Activated naive CD8-positive, alpha-beta T cell treated with anti-CD3 and anti-CD28 coated beads, Interleukin-2, amount 10 ng/mL, durations not matched to agents 7 days and 5 days (primary cell): Measurements from ENCODE around the gene MRFAP1L1. TPM values are rescaled to one million over a fixed set of nuclear protein-coding genes. Genes with fewer than 3 reads are reported as not detected.
"Not testable (repeated sequence)": the region's sequence is repeated elsewhere in the genome, so short reads cannot be mapped to it uniquely, and the experiment has no call there.

Experiments used
- ATAC-seq: fragments of 150-1000 bp; cut with Tn5 transposase; one replicate; pipeline ENCODE4 v1.10.0; 2021; ENCODE audit warnings: low read depth, moderate library complexity
- POLR2A ChIA-PET: fragments of 350-600 bp; sonication (Branson Sonifier 250); formaldehyde crosslinking; loops from one replicate; lab custom pipeline; 2021; ENCODE audit warnings: antibody characterized with exemption; lab: Charles Lee
- DNase-seq: peaks from one replicate; pipeline ENCODE4 v3.0.0; 2021
- H3K27ac Mint-ChIP-seq: one replicate; pipeline ENCODE4 v1.8.0; 2022; ENCODE audit warnings: mild to moderate bottlenecking, mixed read lengths
- H3K27me3 Mint-ChIP-seq: one replicate; pipeline ENCODE4 v1.8.0; 2022; ENCODE audit warnings: mild to moderate bottlenecking, moderate library complexity, mixed read lengths
- H3K36me3 Mint-ChIP-seq: one replicate; pipeline ENCODE4 v1.8.0; 2021; ENCODE audit warnings: mild to moderate bottlenecking, mixed read lengths
- H3K4me1 Mint-ChIP-seq: one replicate; pipeline ENCODE4 v1.8.0; 2021; ENCODE audit warnings: mixed read lengths
- H3K4me3 Mint-ChIP-seq: one replicate; pipeline ENCODE4 v1.8.0; 2022; ENCODE audit warnings: mild to moderate bottlenecking, moderate library complexity, mixed read lengths
- H3K9me3 Mint-ChIP-seq: one replicate; pipeline ENCODE4 v1.8.0; 2021; ENCODE audit warnings: mixed read lengths
- total RNA-seq, 2 experiments: library from RNA; stranded (reverse); gene quantifications; one replicate each; pipeline ENCODE4 v1.2.3, GENCODE V29; 2021

The MRFAP1L1 gene
- total RNA-seq, 2 experiments from 2014 or later = 74.6 to 80.0 TPM

DNA sequence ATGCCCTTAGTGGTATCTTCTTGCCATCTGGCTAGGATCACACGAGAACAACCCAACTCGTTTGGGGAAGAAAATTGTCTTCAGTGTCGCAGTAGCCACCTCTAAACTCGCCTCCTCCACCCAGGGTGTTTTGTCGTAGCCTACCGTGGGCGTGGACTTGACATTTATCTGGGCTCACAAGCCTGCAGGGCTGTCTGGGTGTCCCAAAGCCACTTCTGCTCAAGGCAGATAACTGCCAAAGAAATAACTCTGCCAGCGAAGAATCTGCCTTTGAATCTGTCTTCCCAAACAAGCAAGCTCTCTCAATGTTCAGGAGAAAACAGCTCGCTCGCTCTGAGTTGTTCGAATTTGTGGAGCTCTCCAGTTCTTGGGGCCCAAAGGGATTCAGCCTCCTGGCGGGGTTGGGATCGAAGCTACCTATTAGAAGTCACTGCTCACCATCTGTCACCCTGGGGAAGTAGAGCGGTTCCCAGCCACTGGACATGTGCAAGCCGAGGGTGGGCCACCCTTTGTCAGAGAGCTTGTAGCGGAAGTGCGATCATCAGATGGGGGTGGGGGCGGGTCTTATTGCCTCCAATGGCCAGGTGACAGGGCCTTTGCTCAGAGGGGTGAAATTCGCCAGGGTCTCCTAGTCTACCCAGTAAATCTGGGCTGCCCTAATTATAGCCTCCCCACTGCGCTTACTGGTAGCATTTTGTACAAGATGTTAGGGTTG is 21.1 kb upstream of the MRFAP1L1 start:
- POLR2A ChIA-PET = interaction anchor here (0.6 kb wide), 1 partner anchor 57 kb away, joined by 3 read pairs; no protein-coding TSS in a partner anchor
- H3K36me3 Mint-ChIP-seq = no peaks in the 10 kb centered on the region

GRCh38 chr4:6728320-6729029 is 18.8 kb upstream of the MRFAP1L1 start:
- Mint-ChIP-seq H3K9me3 (no peaks in the 10 kb centered on the region), H3K4me3 (no peak overlapping the region), H3K27me3 (no peaks in the 10 kb centered on the region), H3K36me3 (no peaks in the 10 kb centered on the region), H3K27ac (no peak overlapping the region), H3K4me1 (peaks cover 5% of the 10 kb centered on the region)
- POLR2A ChIA-PET = no interaction called here
- DNase-seq (no peak), ATAC-seq (no peak)

More for the DNA sequence above, 21.1 kb upstream of the MRFAP1L1 start:
- DNase-seq (no peak), ATAC-seq (no peak)
- Mint-ChIP-seq H3K9me3 (no peaks in the 10 kb centered on the region), H3K27ac (no peak overlapping the region), H3K27me3 (no peaks in the 10 kb centered on the region), H3K4me1 (peaks cover 5% of the 10 kb centered on the region), H3K4me3 (no peak overlapping the region)

GRCh38 chr4:6727943-6728250 is 18.2 kb upstream of the MRFAP1L1 start:
- DNase-seq (no peak), ATAC-seq (no peak)
- Mint-ChIP-seq H3K27ac (peak overlapping the region; percentile 51), H3K27me3 (no peaks in the 10 kb centered on the region), H3K9me3 (no peaks in the 10 kb centered on the region), H3K4me3 (no peak overlapping the region), H3K4me1 (peaks cover 5% of the 10 kb centered on the region), H3K36me3 (no peaks in the 10 kb centered on the region)
- POLR2A ChIA-PET = no interaction called here

DNA sequence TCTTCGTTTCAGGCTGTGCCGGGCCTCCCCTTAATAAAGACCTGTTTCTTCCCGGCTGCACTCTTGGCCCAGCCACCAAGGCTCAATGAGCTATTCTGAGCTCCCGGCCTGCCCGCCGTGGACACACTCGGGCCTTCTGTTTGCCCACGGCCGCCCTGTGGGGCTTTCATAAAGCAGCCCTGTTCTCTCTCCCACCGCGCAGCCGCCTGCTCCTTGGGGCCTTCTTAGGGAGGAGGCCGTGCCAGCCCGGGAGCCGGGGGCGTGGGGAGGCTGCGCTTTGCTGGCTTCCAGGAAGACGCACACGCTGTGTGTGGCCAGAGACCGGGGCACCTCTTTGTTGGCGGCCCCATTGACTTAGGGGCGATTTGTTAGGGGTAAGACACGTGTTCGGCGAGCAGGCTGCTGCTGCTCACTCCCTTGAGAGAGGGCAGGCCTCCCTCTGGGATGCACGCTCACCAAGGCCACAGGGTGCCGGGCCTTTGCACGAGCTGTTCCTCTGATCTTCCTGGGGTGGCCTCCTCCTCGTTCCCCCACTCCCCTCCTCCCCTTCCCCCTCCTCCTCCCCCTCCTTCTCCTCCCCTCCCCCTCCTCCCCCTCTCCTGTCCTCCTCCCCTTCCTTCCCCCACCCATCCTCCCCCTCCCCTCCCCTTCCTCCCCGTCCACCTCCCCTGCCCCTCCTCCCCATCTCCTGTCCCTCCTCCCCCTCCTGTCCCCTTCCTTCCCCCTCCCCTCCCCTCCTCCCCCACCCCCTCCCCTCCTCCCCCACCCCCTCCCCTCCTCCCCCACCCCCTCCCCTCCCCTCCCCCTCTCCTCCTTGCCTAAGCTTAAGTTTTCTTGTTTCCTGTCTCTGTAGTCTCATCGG is 17.6 kb upstream of the MRFAP1L1 start:
- Mint-ChIP-seq H3K36me3 (no peaks in the 10 kb centered on the region), H3K4me3 (no peak overlapping the region), H3K9me3 (no peaks in the 10 kb centered on the region), H3K4me1 (peaks cover 5% of the 10 kb centered on the region), H3K27ac (peak overlapping the region; percentile 51), H3K27me3 (no peaks in the 10 kb centered on the region)
- no peak for ATAC-seq
- no peak for DNase-seq
- POLR2A ChIA-PET = no interaction called here

DNA sequence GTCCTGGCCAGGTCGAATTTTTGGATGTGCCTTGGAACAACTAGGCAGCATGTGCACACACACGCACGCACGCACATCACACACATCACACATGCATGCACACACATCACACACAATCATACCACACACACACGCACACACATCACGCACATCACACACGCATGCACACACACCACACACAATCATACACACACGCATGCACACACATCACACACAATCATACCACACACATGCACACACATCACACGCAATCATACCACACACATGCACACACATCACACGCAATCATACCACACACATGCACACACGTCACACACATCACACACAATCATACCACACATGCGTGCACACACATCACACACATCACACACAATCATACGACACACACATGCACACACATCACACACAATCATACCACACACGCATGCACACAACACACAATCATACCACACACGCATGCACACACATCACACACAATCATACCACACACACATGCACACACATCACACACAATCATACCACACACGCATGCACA is 15.8 kb upstream of the MRFAP1L1 start:
- H3K4me3 Mint-ChIP-seq, H3K4me1 Mint-ChIP-seq, H3K27ac Mint-ChIP-seq, H3K36me3 Mint-ChIP-seq, ATAC-seq, POLR2A ChIA-PET, H3K27me3 Mint-ChIP-seq, H3K9me3 Mint-ChIP-seq, DNase-seq: not testable (repeated sequence)

DNA sequence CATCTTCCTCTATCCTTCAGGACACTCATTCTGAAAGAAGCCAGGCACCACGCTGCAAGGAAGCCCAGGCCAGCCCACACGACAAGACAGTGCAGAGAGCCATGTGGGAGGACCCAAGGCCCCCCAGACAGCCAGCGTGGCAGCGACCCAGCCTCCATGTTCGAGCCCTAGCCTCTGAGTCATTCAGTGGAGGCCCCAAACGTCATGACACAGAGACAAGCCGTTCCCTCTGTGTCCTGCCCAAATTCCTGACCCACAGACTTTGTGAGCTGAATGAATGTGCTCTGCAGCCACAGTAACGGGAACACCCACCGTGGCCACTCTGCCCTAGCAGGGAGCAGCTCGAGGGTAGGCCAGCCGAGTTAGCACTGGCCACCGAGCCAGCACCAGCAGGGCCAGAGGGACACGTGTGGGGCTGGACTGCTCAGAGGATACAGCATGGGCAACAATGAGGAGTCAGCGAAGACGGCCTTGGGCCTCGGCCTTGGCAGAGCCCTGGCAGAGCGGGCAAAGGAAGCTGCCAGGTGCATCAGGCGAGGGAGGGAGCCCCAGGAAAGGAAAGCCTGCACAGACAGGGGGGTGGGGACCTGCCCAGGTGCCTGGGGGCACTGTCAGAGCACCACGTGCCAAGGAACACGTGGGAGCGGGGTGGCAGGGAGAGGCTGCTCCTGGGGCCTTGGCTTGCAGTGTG is 14.9 kb upstream of the MRFAP1L1 start:
- DNase-seq (no peak), ATAC-seq (no peak)
- Mint-ChIP-seq H3K36me3 (no peaks in the 10 kb centered on the region), H3K4me1 (peaks cover 9% of the 10 kb centered on the region), H3K9me3 (no peaks in the 10 kb centered on the region), H3K27me3 (peaks cover 2% of the 10 kb centered on the region), H3K4me3 (no peak overlapping the region), H3K27ac (no peak overlapping the region)
- POLR2A ChIA-PET = no interaction called here

DNA sequence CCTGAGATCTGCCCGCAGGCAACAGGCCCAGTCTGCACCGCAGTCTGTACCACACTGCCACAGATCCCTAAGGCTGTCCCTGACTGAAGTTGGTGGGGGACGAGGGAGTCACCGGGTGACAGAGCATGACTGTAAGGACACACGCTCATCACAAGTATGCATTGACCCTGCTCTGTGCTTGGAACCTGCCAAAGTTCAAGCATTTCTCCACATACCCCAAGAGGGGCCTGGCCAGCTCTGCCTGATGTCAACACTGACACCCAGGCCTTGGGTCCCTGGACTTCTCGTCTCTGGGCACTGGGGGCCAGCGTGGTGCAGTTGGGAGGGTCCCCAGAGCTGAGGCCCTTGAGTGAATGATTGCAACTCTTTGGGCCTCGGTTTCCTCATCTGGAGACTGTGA is 14.2 kb upstream of the MRFAP1L1 start:
- H3K4me3 Mint-ChIP-seq = no peak overlapping the region
- DNase-seq = no peak
- H3K4me1 Mint-ChIP-seq = peaks cover 12% of the 10 kb centered on the region
- H3K9me3 Mint-ChIP-seq = no peaks in the 10 kb centered on the region
- no peak for ATAC-seq
- peaks cover 2% of the 10 kb centered on the region for H3K36me3 Mint-ChIP-seq
- peaks cover 2% of the 10 kb centered on the region for H3K27me3 Mint-ChIP-seq
- POLR2A ChIA-PET = no interaction called here
- H3K27ac Mint-ChIP-seq = no peak overlapping the region

DNA sequence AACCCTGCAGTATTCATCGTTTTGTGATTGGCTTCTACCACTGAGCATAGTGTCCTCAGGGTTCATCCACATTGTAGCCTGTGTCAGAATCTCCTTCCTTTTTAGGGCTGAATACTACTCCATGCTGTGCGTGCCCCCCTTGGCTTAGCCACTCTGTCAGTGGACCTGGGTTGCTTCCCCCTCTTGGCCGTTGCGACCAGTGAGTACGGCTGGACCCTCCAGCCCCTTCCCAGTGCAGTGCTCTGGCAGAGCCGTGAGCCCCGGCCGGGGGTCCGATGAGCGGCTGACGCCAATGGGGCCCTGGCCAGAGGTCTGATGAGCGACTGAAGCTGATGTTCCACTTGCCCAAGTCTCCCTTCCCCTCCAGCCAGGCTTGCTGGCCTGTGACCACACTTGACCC is 13.2 kb upstream of the MRFAP1L1 start:
- H3K36me3 Mint-ChIP-seq = peaks cover 3% of the 10 kb centered on the region
- peaks cover 2% of the 10 kb centered on the region for H3K27me3 Mint-ChIP-seq
- DNase-seq = no peak
- no peak for ATAC-seq
- H3K4me3 Mint-ChIP-seq = no peak overlapping the region
- H3K4me1 Mint-ChIP-seq = peaks cover 15% of the 10 kb centered on the region
- POLR2A ChIA-PET = no interaction called here
- no peaks in the 10 kb centered on the region for H3K9me3 Mint-ChIP-seq
- H3K27ac Mint-ChIP-seq = no peak overlapping the region

- no peak overlapping the region for H3K4me3 Mint-ChIP-seq
- H3K27me3 Mint-ChIP-seq = peaks cover 2% of the 10 kb centered on the region
- H3K9me3 Mint-ChIP-seq = no peaks in the 10 kb centered on the region
- ATAC-seq = no peak
- H3K36me3 Mint-ChIP-seq = peaks cover 3% of the 10 kb centered on the region
- DNase-seq = no peak
- peaks cover 19% of the 10 kb centered on the region for H3K4me1 Mint-ChIP-seq
- H3K27ac Mint-ChIP-seq = peak overlapping the region; percentile 58
- POLR2A ChIA-PET = interaction anchor here (2.2 kb wide), 1 partner anchor 46 kb away, joined by 10 read pairs; no protein-coding TSS in a partner anchor
Observed at GRCh38 chr4:6721121-6721520, 11.5 kb upstream of the MRFAP1L1 start.

DNA sequence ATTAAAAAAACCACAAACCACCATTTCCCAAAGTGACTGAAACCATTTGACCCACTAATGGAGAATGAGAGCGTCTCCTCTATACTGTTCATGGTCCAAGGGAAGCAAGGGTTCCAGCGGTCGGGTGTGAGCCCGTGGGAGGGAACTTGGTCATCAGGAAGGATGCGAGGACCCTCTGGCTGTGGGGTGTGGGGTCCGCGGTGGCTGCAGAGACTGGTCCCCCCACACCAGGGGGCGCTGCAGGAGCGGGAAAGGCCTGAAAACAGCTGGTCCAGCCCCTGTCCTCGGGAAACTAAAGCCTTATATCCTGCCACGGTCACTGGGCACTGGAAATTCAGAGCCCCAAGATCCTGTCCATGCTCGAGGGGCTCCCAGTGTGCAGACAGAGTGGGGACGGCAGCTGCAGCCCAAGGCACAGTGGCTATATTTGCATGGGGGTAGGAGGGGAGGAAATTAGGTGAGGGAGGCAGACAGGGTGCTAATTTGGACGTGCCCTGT is 10.6 kb upstream of the MRFAP1L1 start:
- peaks cover 2% of the 10 kb centered on the region for H3K27me3 Mint-ChIP-seq
- DNase-seq (peak; percentile 92), ATAC-seq (peak; percentile 19)
- no peaks in the 10 kb centered on the region for H3K9me3 Mint-ChIP-seq
- H3K4me1 Mint-ChIP-seq = peaks cover 21% of the 10 kb centered on the region
- H3K36me3 Mint-ChIP-seq = peaks cover 3% of the 10 kb centered on the region
- H3K27ac Mint-ChIP-seq = no peak overlapping the region
- POLR2A ChIA-PET = interaction anchor here (0.7 to 2.2 kb wide), 6 partner anchors 45 to 351 kb away, joined by 3 to 11 read pairs (median 6); partner anchors contain the start of gene MRFAP1
- peak overlapping the region; percentile 66 for H3K4me3 Mint-ChIP-seq

DNA sequence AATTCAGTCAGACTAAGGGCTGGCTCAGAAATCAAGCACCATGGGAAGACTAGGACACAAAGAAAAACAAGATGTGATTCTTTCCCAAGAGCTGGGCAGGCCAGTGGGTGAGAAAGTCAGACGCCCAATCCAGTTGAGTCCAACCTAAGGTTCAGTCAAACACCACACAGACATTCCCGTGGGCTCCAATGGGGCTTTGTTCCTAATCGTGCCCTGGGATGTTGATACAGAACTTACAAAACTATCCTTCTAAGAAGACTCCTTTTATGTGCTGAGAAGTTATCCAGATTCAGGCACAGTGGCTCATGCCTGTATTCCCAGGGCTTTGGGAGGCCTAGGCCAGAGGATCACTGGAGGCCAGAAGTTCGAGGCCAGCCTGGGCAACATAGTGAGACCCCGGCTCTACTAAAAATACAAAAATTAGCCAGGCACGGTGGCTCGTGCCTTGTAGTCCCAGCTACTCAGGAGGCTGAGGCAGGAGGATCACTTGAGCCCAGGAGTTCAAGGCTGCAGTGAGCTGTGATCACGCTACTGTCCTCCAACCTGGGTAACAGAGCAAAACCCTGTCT is 10.0 kb upstream of the MRFAP1L1 start:
- POLR2A ChIA-PET = interaction anchor here (0.7 to 2.2 kb wide), 6 partner anchors 45 to 352 kb away, joined by 3 to 11 read pairs (median 6); partner anchors contain the start of gene MRFAP1

DNA sequence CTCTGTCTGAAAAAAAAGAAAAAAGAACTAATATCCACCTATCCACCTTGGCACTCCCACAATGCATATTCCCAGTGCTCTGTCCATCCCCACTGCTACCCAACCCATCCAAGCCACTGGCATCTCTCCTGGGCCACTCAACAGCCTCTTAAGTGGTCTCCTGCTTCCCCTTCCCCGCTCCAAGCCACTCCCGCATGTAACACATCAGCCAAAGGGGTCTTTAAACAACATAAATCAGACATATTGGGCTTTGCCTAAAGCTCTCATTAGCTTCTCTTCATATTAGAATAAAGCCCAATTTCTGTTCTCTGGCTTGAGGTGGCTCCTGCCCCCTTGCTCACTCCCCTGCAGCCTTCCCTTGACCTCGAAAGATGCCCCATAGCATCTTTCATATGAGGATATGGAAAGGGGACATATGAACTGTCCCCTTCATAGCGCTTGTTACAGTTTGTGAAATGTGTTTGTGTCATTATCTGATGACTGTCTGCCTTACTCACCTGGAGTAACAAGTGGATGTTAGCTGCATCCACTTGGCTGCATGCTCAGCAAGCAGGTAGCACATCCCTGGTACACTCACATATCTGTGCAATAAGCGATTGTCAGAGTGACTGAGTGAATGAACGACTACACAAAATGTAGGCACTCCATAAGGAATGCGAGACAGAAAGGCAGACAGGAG is 9.4 kb upstream of the MRFAP1L1 start:
- POLR2A ChIA-PET = interaction anchor here (1.4 to 2.2 kb wide), 5 partner anchors 44 to 352 kb away, joined by 3 to 11 read pairs (median 6); partner anchors contain the start of gene MRFAP1
- H3K9me3 Mint-ChIP-seq = no peaks in the 10 kb centered on the region
- ATAC-seq = no peak
- DNase-seq = no peak
- peak overlapping the region; percentile 58 for H3K27ac Mint-ChIP-seq
- H3K4me1 Mint-ChIP-seq = peaks cover 22% of the 10 kb centered on the region
- peak overlapping the region; percentile 29 for H3K4me3 Mint-ChIP-seq
- H3K36me3 Mint-ChIP-seq = peaks cover 3% of the 10 kb centered on the region
- H3K27me3 Mint-ChIP-seq = peaks cover 2% of the 10 kb centered on the region

More for the DNA sequence above, 10.0 kb upstream of the MRFAP1L1 start:
- Mint-ChIP-seq H3K27ac (no peak overlapping the region), H3K4me3 (no peak overlapping the region), H3K27me3 (peaks cover 2% of the 10 kb centered on the region), H3K9me3 (no peaks in the 10 kb centered on the region), H3K36me3 (peaks cover 3% of the 10 kb centered on the region), H3K4me1 (peaks cover 22% of the 10 kb centered on the region)
- DNase-seq (no peak), ATAC-seq (no peak)
